B cell (primary cell): ENCODE results near the gene DNAJB8. TPM values are rescaled to one million over a fixed set of nuclear protein-coding genes. Genes with fewer than 3 reads are reported as not detected.

Source experiments
- ATAC-seq: fragments of 200-7000 bp; cut with Tn5 transposase; one replicate; pipeline ENCODE4 v1.10.0; 2021; ENCODE audit warnings: low read depth, mild to moderate bottlenecking, moderate number of reproducible peaks, moderate library complexity
- CTCF ChIA-PET: fragments of 350-600 bp; sonication (Branson Sonifier 250); formaldehyde crosslinking; loops from one replicate; lab custom pipeline; 2021; ENCODE audit warnings: antibody characterized with exemption, inconsistent platforms; lab: Charles Lee
- POLR2A ChIA-PET: fragments of 350-600 bp; sonication (Branson Sonifier 250); formaldehyde crosslinking; loops from one replicate; lab custom pipeline; 2021; ENCODE audit warnings: antibody characterized with exemption; lab: Charles Lee
- DNase-seq: peaks from one replicate; pipeline ENCODE4 v3.0.0; 2013
- H2AFZ ChIP-seq: 2 replicates; pipeline ENCODE4 v1.6.1; 2012; ENCODE audit warnings: mild to moderate bottlenecking, low read depth, low read length; ENCODE audit not compliant: insufficient read depth, poor library complexity, severe bottlenecking
- H3K27ac ChIP-seq, 2 donors: 1 replicate in 1 of 2; 2 replicates in 1 of 2; pipeline ENCODE4 v1.5.1; 2012 to 2013; ENCODE audit warnings: low read length in 2 of 2, mild to moderate bottlenecking in 2 of 2, moderate library complexity in 1 of 2
- H3K27me3 ChIP-seq, 4 experiments: fragments of 200-600 bp in 1 of 4; sonication (generic) in 1 of 4; replicated peaks in 1 of 4; 1 replicate in 2 of 4; 2 replicates in 2 of 4; pipeline versions ENCODE4 v1.6.1 to v1.7.0; 2013 to 2016; ENCODE audit warnings: low read length in 3 of 4, mild to moderate bottlenecking in 2 of 4, mixed read lengths in 1 of 4, moderate library complexity in 1 of 4; ENCODE audit not compliant: insufficient read depth in 4 of 4, control insufficient read depth in 3 of 4; ENCODE audit errors: control extremely low read depth in 1 of 4
- H3K36me3 ChIP-seq, 2 experiments: replicated peaks in 1 of 2; 1 replicate in 1 of 2; 2 replicates in 1 of 2; pipeline versions ENCODE4 v1.6.1 to v1.7.1; 2013; ENCODE audit warnings: low read length in 1 of 2; ENCODE audit not compliant: insufficient read depth in 2 of 2, control insufficient read depth in 1 of 2; ENCODE audit errors: control extremely low read depth in 1 of 2, extremely low read depth in 1 of 2
- H3K4me1 ChIP-seq, 2 donors: fragments of 200-600 bp in 1 of 2; sonication (generic) in 1 of 2; 1 replicate in 1 of 2; 2 replicates in 1 of 2; pipeline versions ENCODE4 v1.5.1 to v1.6.1; 2013 to 2017; ENCODE audit warnings: low read length in 2 of 2; ENCODE audit not compliant: control insufficient read depth in 2 of 2, insufficient read depth in 2 of 2
- H3K4me2 ChIP-seq: replicated peaks from 2 replicates; pipeline ENCODE3; 2012; ENCODE audit warnings: mild to moderate bottlenecking, low read depth, low read length; ENCODE audit not compliant: poor library complexity, severe bottlenecking
- H3K4me3 ChIP-seq, 5 experiments: fragments of 200-600 bp in 1 of 5; sonication (generic) in 1 of 5; 1 replicate in 3 of 5; 2 replicates in 2 of 5; pipeline versions ENCODE4 v1.5.1 to v1.7.0; 2011 to 2016; ENCODE audit warnings: low read length in 4 of 5, mild to moderate bottlenecking in 4 of 5, low read depth in 2 of 5, control low read depth in 1 of 5, moderate library complexity in 1 of 5; ENCODE audit not compliant: insufficient read depth in 1 of 5; ENCODE audit errors: control extremely low read depth in 1 of 5, extremely low read depth in 1 of 5
- H3K79me2 ChIP-seq: fragments of 200-600 bp; sonication (generic); one replicate; pipeline ENCODE4 v1.6.0; 2016; ENCODE audit warnings: low read length; ENCODE audit not compliant: control insufficient read depth, insufficient read depth
- H3K9ac ChIP-seq: fragments of 200-600 bp; sonication (generic); 2 replicates; pipeline ENCODE4 v1.6.1; 2017; ENCODE audit warnings: mild to moderate bottlenecking, low read length, moderate library complexity
- H3K9me3 ChIP-seq, 3 donors: one replicate each; pipeline versions ENCODE4 v1.6.1 to v1.7.1; 2013; ENCODE audit warnings: low read length in 2 of 3; ENCODE audit not compliant: control insufficient read depth in 2 of 3, insufficient read depth in 1 of 3; ENCODE audit errors: control extremely low read depth in 1 of 3
- H4K20me1 ChIP-seq: 2 replicates; pipeline ENCODE4 v1.6.0; 2012; ENCODE audit warnings: mild to moderate bottlenecking, low read length; ENCODE audit not compliant: insufficient read depth, control insufficient read depth, poor library complexity, severe bottlenecking
- H3K27ac Mint-ChIP-seq: one replicate; pipeline ENCODE4 v1.8.0; 2021; ENCODE audit warnings: mixed read lengths
- H3K27me3 Mint-ChIP-seq: one replicate; pipeline ENCODE4 v1.8.0; 2021; ENCODE audit warnings: mixed read lengths
- H3K4me1 Mint-ChIP-seq: one replicate; pipeline ENCODE4 v1.8.0; 2021; ENCODE audit warnings: mixed read lengths
- H3K4me3 Mint-ChIP-seq: one replicate; pipeline ENCODE4 v1.8.0; 2021; ENCODE audit warnings: mixed read lengths
- H3K9me3 Mint-ChIP-seq: one replicate; pipeline ENCODE4 v1.8.0; 2022; ENCODE audit warnings: mixed read lengths; ENCODE audit not compliant: insufficient read depth
- EZH2 ChIP-seq: IDR thresholded peaks from 2 replicates; pipeline ENCODE4 v1.6.1; 2012; ENCODE audit warnings: borderline replicate concordance, low read depth, mild to moderate bottlenecking, moderate library complexity, low read length; ENCODE audit not compliant: insufficient read depth, poor library complexity, severe bottlenecking
- WGBS: methylation state at CpG from one replicate; pipeline ENCODE4 v1.1.5; 2013; ENCODE audit warnings: missing lambda C conversion rate; ENCODE audit not compliant: insufficient coverage; 5-methylcytosine and 5-hydroxymethylcytosine counted together
- intact Hi-C: fragments of 100-400 bp; cut with micrococcal nuclease; formaldehyde crosslinking; loops from one replicate; pipeline ENCODE4 v1.10.0; 2022
- polyA plus RNA-seq: library from polyadenylated mRNA; depleted of rRNA; stranded (reverse); fragments of >200 nt; gene quantifications from 2 replicates; pipeline ENCODE4 v1.2.3, GENCODE V29; 2012
- total RNA-seq, 2 donors: library from RNA; stranded (reverse); fragments of 120-200 nt in 1 of 2; gene quantifications; 1 replicate in 1 of 2; 2 replicates in 1 of 2; pipeline versions ENCODE4 v1.2.3 to v1.2.4, GENCODE V29; 2013 to 2022
- TF ChIP-seq, protein P1 (sequence below): fragments of 200-600 bp; IDR thresholded peaks from one replicate; pipeline ENCODE4 v1.8.0; 2022; ENCODE audit warnings: antibody characterized with exemption, mild to moderate bottlenecking

Gene DNAJB8
- total and polyA plus RNA-seq, 2 donors (not counting 1 experiment from before 2014, with no cell fraction given): not detected

DNA sequence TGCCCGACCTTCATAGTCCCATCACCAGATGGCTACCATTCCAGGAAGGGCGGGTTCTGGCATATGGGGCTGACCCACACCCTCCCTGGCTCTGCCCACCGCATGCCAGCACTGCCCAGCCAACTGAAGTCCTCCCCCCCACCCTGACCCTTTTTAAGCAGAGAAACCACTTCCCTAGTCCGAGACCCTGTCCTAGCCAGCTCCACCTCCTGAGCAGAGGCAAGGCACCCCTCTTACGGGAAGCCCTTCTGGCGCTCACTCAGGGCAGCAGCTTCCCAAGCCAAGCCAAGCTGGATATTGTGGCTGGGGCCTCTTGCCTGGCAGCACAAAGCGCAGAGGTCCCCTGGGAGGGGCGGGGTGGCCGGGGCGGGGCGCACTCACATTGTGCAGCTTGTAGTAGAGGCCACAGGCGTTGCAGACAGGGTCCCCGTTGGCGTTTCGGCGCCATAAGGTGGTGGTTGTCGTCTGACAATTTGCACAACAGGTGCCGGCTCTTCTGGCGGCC lies 14.8 kb upstream of the DNAJB8 start:
- no peaks in the 10 kb centered on the region for H3K79me2 ChIP-seq
- no peak overlapping the region for H3K4me2 ChIP-seq
- Mint-ChIP-seq H3K27ac (no peak overlapping the region), H3K4me3 (no peak overlapping the region), H3K4me1 (peaks cover 23% of the 10 kb centered on the region), H3K27me3 (peaks cover 57% of the 10 kb centered on the region), H3K9me3 (no peaks in the 10 kb centered on the region)
- ChIA-PET POLR2A (no interaction called here), CTCF (no interaction called here)
- peaks cover 0 to 4% (median 0%) of the 10 kb centered on the region in 3 donors for H3K9me3 ChIP-seq
- DNase-seq: no peak
- no peak overlapping the region for H3K27ac ChIP-seq
- ATAC-seq: no peak
- peaks cover 15% of the 10 kb centered on the region in 2 donors for H3K4me1 ChIP-seq
- no peak overlapping the region for H3K4me3 ChIP-seq
- TF ChIP-seq EZH2: no peak
- TF ChIP-seq, protein P1, sequence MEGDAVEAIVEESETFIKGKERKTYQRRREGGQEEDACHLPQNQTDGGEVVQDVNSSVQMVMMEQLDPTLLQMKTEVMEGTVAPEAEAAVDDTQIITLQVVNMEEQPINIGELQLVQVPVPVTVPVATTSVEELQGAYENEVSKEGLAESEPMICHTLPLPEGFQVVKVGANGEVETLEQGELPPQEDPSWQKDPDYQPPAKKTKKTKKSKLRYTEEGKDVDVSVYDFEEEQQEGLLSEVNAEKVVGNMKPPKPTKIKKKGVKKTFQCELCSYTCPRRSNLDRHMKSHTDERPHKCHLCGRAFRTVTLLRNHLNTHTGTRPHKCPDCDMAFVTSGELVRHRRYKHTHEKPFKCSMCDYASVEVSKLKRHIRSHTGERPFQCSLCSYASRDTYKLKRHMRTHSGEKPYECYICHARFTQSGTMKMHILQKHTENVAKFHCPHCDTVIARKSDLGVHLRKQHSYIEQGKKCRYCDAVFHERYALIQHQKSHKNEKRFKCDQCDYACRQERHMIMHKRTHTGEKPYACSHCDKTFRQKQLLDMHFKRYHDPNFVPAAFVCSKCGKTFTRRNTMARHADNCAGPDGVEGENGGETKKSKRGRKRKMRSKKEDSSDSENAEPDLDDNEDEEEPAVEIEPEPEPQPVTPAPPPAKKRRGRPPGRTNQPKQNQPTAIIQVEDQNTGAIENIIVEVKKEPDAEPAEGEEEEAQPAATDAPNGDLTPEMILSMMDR: no peak
- WGBS: 70% methylated on average over 19 of the region's 19 CpGs
- intact Hi-C loops: no loop called here
- H4K20me1 ChIP-seq: no peaks in the 10 kb centered on the region
- no peaks in the 10 kb centered on the region for H3K36me3 ChIP-seq
- H2AFZ ChIP-seq: no peak overlapping the region
- H3K27me3 ChIP-seq: peaks cover 0 to 65% (median 23%) of the 10 kb centered on the region in 4 experiments
- H3K9ac ChIP-seq: no peak overlapping the region

DNA sequence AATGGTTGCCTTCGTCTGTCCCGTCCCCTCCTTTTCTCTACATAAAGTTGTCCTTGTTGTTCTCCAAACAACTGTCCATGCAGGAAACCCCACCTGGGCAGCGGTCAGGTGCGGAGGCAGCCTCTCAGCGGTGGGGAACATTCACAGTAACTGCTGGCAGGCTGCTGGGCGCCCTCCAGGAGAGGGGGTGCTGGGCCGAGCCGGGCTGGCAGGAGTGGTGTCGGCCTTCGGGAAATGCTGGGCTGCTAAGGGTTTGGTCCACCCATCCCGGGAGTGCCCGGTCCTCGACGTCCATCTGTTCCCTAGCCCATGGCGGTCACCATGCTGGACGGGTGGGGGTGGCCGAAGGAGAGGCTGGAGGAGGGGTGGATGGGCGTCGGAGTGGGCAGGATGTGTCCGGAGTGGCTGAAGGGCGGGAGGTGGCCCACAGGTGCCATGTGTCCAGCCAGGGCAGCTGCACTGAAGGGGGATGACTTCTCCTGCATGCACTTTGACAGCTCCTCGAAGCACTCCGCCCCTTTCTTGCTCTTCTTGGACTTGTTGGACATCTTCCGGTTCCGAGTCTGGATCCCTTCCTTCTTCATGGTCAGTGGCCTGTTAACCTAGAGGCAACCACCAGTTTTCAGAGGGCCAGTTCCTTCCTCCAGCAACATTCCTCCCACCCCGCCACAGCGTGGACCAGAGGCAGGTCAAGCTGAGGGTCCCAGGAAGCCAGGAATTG lies 14.2 kb upstream of the DNAJB8 start:
- Histone ChIP-seq H3K36me3 (no peaks in the 10 kb centered on the region), H4K20me1 (no peaks in the 10 kb centered on the region), H3K27me3 (peaks cover 0 to 59% (median 20%) of the 10 kb centered on the region in 4 experiments), H3K4me2 (no peak overlapping the region), H3K9ac (no peak overlapping the region), H3K79me2 (no peaks in the 10 kb centered on the region), H3K27ac (no peak overlapping the region), H3K4me1 (peaks cover 10 to 12% of the 10 kb centered on the region in 2 donors), H3K9me3 (peaks cover 0 to 4% (median 0%) of the 10 kb centered on the region in 3 donors), H3K4me3 (no peak overlapping the region), H2AFZ (no peak overlapping the region)
- intact Hi-C loops: no loop called here
- DNase-seq (no peak), ATAC-seq (no peak)
- Mint-ChIP-seq H3K4me3 (no peak overlapping the region), H3K27me3 (peaks cover 55% of the 10 kb centered on the region), H3K27ac (no peak overlapping the region), H3K9me3 (no peaks in the 10 kb centered on the region), H3K4me1 (peaks cover 18% of the 10 kb centered on the region)
- no peak for TF ChIP-seq EZH2
- TF ChIP-seq, protein P1: no peak
- POLR2A ChIA-PET: no interaction called here
- 92% methylated on average over 24 of the region's 27 CpGs for WGBS
- CTCF ChIA-PET: no interaction called here
